Middle frontal gyrus (tissue), 1 donor: ENCODE results near the gene ARL3.
"Not testable (repeated sequence)": the region's sequence is repeated elsewhere in the genome, so short reads cannot be mapped to it uniquely, and the experiment has no call there.

Experiments
- DNase-seq: peaks from one replicate; pipeline ENCODE4 v3.0.0-alpha.2; 2015; ENCODE audit warnings: low spot score; ENCODE audit errors: extremely low spot score

The ARL3 gene

DNA sequence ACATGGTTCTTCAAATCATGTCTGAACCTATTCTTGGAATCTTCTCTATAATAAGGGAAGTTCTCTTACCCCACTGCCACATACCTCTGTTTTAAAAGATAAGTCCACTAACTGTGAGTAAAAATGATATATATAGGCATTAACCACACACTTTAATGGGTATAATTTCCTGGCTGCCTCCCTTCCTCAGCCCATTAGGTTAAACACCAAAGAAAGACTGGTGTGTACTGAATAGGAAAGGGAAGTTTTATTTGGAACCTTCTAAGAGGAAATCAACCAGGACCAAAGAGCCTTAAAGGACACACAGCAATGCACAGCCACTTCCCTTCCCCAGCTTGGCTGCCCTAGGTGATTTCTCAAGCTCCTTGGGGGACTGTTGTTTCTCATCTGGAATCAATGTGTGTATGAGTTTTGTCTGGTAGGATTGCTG is 24.5 kb upstream of the ARL3 start:
- DNase-seq, result no peak

DNA sequence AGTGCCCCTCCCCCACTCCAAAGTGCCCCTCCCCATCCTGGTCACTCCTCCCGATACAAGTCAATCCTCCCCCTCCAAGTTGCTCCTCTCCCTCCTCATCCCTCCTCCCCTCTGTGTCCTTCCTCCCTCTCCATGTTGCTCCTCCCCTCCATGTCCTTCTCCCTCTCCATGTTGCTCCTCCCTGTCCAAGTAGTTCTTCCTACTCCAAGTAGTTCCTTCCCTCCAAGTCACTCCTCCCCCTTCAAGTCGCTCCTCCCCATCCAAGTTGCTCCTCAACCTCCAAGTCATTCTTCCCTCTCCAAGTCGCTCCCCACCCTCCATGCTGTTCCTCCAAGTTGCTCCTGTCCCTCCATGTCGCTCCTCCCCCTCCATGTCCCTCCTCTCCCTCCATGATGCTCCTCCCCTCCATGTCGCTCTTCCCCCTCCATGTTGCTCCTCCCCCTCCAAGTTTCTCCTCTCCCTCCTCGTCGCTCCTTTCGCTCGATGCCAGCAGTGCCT is 20.9 kb upstream of the ARL3 start:
- no peak for DNase-seq

DNA sequence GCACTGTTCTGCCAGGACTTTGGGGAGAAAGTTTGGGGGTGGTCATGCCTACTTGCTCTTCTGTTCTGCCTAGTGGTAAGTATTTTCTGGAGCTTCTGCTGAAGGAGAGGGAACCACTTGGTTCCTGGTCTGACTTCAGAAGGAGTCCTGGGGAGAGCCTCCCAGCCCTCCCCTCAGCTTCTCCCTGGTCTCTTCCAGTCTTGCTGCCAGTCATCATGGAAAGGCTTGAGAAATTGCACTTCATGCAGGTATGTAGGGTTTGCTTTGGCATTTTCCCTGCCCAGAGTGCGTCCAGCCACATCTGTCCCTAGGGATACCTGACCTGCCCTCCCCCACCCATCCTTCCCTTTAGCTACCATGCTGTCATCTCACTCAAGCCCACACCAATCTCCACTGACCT is 18.5 kb upstream of the ARL3 start:
- DNase-seq, result no peak

DNA sequence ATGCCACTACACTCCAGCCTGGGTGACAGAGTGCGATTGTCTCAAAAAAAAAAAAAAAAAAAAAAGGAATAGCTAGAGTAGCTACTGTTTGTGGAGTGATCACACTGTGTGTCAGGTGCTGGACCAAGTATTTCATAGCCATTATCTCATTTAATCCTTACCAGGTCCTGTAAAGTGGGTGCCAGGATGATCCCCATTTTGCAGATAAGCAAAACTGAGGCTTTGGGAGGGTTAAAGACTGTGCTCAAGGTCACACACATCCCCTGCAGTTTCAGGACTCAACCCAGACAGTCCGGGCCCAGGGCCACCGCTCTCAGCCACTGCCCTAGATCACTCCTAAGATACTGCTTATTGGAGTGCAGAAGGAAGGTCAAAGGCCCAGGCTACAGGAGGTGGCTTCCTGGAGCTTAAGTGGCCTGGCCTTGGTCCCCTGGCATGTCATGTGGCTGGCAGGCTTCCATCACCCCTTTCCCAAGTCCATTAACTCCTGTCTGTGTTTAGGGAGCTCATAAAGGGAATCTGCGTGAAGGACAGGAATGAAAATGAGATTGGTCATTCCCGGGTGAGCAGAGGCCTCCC is 17.1 kb upstream of the ARL3 start:
- no peak for DNase-seq

DNA sequence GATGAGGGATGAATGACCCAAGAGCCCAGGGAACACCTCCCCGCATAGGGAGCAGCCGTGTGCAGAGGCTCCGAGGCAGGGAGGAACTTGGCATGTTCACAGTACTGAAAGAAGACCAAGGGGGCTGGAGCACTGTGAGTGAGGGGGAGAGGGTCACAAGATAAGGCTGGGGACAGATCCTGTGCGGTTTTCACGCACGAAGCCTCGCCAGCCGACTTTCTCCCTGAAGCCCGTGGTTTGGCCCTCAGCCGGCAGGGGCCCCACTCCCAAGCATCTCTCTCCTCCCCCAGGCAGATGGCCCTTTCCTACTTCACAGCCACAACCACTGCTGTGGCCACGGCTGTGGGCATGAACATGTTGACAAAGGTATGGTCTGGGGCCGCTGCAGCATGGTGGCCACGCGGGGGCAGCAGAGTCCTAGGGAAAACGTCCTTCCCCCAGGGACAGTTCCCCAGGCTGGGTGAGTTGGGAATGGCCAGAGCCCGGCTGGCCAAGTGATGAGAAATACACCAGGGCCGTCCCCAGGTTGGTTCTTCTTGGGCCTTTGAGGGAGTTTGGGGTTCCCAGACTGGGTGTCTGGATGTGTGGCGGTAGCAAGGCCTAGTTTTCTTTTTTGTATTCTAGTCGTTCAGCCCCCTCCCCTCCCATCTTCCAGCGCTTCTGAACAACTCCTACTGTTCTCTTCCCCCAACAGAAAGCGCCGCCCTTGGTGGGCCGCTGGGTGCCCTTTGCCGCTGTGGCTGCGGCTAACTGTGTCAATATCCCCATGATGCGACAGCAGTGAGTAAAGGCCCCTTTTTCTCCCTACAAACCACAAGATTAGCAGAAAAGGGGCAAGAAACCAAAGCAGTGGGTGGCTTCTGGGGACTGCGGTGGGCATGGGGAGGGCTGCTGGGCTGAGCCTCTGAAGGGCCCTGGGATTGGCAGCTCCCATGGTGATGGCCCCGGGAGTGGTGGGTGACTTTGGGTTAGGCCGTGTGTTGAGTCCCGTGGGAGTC is 15.1 kb upstream of the ARL3 start:
- peak; percentile 79 for DNase-seq

DNA sequence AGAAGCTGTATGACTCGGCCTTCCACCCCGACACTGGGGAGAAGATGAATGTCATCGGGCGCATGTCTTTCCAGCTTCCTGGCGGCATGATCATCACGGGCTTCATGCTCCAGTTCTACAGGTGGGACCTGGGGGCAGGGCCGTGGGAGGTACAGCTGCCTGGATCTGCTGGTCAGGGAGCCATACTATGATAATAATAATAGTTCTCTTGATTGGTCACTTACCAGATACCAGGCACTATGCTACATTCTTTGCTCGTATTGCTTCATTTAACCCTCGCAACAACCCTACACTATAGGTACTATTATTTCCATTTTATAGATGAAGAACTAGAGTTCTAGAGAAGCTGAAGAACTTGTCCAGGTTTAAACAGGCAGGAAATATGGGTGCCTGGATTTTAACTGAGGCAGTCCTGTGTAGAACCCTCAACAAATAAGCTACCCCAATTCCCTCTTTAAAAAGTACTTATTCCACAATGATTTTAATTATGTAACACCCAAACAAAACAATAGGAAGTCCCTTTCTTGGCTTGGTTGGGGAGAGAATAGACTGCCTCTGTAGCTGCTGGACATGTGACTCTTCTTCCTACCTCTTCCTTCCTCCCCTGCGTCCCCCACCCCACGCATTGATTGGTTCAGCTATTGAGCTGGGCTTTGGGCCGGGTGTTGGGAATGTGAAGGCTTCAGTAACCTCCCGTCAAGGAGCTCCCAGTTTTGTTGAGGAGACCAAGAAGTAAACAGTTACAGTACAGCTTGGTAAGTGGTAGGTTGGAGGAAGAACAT is 13.0 kb upstream of the ARL3 start:
- DNase-seq, result no peak

DNA sequence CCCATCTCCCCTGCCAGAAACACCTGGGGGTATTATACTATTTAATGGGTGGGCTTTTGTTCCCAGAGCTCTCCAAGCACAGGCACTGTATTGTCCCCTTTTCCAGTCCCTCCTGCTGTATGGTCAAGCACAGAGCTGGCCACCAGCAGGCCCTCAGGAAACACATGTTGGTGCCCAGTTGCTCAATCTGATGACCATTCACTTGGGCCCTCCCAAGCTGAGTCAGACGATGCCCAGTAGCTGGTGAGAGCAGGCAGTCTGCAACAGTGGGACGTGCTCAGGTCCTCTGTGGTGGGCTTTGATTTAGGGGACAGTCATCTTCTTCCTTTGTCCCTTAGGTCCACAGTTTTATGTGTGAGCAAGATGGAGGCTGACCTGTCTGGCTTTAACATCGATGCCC is 12.1 kb upstream of the ARL3 start:
- DNase-seq, result no peak

DNA sequence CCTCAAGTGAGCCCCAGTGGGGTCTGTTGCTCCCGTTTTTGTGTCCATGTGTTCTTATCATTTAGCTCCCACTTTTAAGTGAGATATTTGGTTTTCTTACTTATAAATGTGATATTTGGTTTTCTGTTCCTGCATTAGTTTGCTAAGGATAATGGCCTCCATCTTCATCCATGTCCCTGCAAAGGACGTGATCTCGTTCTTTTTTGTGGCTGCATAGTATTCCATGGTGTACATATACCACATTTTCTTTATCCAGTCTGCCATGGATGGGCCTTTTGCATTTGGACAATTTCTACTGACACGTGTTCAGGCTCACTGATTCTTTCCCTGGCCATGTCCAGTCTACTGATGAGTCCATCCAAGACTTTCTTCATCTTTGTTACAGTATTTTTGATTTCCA is 9.8 kb upstream of the ARL3 start:
- no peak for DNase-seq

DNA sequence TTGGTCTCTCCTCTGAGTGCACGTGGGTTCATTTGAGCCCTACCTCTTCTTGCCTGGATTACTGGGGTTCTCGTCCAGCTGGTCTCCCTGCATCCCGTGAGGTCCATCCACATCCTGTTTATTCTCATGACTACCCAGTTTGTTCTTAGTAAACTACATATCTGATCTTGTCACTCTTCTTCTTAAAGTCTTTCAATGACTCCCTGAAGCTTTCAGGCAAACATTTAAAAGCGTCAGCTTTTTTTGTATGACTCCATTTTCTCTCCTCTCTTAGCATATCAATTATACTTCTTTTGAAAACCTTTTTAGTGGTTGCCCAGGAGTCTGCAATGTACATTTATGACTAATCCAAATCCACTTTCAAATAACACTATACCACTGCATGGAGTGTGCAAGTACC is 7.8 kb upstream of the ARL3 start:
- DNase-seq, result no peak

DNA sequence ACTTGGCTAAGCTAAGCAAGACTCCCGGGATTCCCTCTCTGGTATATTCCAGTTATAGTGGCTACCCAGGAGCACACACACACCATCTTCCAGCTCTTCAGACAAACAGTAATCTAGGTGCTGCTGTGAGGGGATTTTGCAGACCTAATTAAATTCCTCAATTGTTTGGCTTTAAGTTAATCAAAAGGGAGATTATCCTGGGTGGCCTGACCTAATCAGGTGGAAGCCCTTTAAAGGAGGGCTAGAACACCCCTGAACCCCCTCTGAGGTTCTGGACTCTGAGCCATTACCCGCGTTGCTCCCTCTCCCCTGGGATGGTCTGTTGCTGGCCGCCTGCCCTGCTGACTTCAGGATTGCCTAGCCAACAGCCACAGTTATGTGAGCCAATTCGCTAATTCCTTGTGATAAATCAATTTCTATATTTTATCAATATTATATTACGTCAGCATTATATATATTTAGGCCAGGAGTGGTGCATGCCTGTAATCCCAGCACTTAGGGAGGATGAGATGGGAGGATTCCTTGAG is 6.6 kb upstream of the ARL3 start:
- no peak for DNase-seq

DNA sequence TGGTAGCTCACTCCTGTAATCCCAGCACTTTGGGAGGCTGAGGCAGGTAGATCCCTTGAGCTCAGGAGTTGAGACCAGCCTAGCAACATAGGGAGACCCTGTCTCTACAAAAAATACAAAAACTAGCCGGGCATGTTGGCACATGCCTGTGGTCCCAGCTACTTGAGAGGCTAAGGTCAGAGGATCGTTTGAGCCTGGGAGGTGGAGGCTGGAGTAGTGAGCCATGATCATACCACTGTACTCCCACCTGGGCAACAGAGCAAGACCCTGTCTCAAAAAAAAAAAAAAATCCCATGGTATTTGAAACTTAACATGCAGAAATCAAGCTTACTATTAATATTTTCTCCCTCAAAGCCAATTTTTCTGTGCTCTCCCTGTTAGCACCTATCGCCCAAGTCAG is 6.1 kb upstream of the ARL3 start:
- no peak for DNase-seq

DNA sequence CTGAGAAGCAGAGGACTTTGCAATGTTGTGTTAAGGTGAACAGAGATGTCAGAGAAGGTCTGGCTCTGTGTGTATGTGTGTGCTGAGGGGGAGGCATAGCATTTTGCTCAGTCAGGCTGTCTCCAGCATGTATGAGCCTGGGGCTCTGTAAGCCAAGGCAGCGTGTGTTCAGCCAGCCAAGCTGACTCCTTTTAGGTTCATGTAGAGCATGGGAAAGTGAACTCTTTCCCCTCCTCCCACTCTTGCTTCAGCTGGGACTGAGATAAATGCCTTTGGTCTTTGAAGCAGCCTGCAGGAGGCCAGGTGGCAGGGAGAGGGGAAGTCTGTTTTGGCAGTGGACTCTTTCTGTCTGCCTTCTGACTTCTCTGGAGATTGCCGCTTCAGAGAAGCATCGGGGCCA is 4.0 kb upstream of the ARL3 start:
- DNase-seq, result no peak

DNA sequence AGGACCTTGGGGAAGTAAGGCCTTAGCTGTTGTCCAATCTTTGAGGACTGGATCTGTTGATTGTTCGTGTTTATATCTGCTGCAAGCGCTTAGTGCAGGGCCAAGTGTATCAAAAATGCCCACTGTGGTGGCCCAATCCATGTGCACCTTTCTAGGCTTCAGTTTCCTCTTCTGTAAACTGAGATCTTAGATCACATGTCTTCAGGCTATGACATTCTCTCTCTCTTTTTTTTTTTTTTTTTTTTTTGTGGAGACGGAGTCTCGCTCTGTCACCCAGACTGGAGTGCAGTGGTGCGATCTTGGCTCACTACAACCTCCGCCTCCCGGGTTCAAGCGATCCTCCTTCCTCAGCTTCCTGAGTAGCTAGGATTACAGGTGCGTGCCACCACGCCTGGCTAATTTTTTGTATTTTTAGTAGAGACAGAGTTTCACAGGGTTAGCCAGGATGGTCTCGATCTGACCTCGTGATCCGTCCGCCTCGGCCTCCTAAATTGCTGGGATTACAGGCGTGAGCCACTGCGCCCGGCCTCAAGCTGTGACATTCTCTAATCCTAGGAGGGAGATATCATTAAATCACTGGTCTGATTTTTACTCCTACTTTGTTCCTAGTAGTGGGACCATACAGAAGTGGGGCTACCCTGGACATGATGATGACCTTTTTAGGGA is 2.8 kb upstream of the ARL3 start:
- not testable (repeated sequence) for DNase-seq

DNA sequence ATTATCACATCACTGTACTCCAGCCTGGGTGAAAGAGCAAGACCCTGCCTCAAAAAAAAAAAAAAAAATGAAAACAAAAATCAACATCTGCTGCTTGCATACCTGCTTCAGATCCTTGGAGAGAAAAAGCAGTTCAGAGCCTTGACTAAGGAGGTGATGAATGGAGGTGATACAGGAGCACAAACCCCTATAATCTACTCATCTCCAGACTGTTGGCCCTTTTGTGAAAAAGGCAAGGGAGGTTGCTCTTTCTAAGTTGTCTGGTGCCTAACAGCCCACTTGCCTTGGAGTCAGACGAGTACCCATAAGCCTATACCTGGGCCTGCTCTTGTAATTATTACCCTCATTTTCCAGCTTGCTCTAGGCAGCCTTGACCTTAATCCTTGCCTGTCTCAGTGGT is 1.7 kb upstream of the ARL3 start:
- no peak for DNase-seq

DNA sequence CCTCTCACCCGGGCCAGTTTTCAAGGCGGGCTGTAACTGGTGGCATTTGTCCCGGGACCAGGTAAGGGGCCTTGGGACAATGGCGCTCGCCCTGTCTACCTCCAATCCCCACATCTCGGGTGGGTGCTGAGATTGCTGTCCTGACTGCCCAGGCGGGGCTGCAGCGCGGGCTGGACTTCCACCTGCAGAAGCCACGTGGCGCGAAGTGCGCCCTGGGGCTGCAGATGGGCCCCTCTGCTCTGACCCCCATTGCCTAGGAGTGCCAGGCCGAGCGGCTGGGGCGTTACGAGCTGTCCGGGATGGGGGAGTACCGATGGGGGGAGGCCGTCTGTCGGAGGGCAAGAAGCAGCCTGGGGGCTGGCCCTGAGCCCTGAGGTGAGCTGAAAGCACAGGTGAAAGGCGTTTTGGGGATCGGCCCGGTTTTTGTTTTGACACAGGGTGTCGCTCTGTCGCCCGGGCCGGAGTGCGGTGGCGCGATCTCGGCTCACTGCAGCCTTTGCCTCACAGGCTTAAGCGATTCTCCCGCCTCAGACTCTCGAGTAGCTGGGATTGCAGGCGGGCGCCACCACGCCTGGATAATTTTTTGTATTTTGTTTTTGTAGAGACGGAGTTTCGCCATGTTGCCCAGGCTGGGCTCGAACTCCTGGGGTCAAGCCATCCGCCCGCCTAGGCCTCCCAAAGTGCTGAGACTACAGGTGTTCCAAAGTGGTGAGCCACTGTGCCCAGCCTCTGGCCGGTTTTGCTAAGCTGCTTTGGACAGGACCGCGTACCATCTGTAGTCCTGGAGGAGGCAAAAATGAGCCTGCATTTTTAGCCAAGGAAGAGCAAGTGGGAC is 641 bp upstream of the ARL3 start, which contains the start of gene SFXN2:
TSS of gene SFXN2 (plus strand) at position 16 of the 835 bp plus-strand sequence. CDS start 12,001 bp downstream, outside the sequence.
- no peak for DNase-seq

DNA sequence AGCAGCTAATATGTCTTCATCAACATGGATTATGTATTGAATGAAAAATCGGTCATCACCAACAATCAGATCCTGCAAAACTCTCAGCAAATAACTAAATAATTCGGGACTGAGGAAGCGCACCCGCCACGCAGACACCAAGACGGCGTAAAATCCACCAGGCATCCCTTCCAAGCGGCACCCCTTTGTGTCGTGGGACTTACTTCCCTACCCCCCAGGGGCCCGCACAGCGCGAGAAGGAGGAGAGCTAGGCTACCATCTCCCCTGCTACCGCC is 721 bp downstream of the ARL3 start:
- no peak for DNase-seq

DNA sequence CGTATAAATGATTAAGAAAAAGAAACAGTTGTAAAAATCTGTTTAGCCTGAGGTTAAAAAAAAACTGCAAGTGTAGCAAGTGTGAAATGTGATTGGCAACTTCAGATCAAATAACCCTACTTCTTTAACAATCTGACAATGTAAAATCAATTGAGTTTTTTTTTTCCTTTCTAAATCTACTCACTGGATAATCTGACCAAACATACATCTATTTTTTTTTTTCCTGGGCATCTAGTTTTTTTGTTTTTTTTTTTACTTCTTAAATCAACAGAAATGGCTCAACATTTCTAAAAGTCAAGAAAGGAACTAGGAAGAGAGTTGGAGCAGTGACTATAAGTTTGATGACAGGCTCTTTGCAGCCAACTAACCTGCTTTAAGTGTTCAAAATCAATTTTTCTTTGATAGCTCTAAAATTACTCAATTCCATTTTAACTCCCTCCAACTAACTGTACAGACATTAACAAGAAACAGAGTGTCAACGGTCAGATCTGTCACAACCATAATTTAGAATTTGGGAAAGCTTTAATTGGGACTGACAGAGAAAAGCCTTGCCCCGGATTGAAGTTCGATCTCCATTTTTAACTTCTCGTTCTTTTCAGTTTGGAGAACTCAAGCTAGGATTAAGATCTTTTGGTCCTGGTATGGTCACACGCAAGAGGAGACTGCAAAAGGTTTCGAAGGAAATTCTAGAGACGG is 1.2 kb downstream of the ARL3 start:
- DNase-seq, result no peak

DNA sequence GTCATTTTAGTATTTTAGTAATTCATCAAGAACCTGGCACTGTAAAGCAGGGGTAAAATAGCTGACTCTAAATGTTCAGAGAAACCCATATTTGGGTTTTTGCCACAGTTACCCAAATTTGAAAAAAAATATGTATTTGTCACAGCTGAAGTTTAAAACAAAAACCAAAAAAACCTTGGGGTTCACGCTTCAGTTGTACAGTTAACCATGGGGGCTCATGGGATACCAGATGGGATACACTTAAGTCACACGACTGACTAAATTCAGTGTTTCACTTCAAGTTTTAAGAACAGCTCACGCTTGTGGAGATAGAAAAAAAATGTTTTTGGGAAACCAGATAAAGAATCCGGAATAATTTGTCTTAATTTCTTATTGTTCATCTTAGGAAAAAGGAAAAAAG is 2.1 kb downstream of the ARL3 start:
- no peak for DNase-seq

DNA sequence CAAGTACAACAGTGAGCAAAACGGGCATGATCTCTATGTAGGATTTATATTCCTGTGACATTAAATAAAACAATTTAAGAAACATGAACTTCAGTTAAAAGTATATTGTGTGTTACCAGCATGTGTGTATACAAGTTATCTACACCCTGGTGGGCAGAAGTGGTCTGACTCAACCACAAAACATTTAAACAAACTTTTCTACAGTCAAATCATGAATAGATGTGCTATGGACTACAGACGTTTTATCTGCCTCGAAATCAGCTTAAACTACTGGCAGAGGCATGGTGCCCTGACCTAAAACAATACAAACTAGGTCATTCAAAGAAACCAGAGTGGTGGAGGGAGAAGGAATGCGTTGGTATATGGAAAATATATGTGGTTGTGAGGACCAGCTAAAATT is 3.6 kb downstream of the ARL3 start:
- DNase-seq, result no peak

DNA sequence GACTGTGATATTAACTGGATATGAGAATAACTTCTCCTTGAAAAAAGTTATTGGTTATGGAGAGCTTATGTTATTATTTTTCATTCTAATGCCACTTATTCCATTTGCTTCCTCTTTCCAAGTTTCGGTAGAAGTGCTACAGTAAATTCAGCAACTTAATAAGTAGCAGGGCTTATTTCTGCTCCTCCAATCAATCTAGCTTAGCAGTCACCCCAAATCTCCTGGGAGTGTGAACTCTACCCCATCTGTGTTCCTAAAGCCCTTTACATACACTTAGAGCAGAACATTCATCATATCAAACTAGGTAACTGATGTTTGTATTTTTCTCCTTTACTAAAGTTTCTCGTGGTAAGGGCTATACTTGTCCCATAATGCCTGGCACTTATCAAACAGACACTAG is 8.7 kb downstream of the ARL3 start:
- DNase-seq, result no peak
